ENCODE measurements around the gene RNF115. TPM values are rescaled to one million over a fixed set of nuclear protein-coding genes. Genes with fewer than 3 reads are reported as not detected.
"Not testable (repeated sequence)": the region's sequence is repeated elsewhere in the genome, so short reads cannot be mapped to it uniquely, and the experiment has no call there.

RNF115 gene
- total RNA-seq, 6 donors from 2014 or later = 10.7 to 32.0 (median 19.0) TPM

GRCh38 chr1:145827966-145828365 is 4.1 kb upstream of the RNF115 start:
- ATAC-seq (ENCODE audit: low FRiP score in 2 of 2) = no peak
- no peak for DNase-seq
- Histone ChIP-seq H3K27me3 (no peaks in the 10 kb centered on the region), H3K9me3 (no peaks in the 10 kb centered on the region), H3K36me3 (peaks cover 24 to 74% (median 59%) of the 10 kb centered on the region in 4 donors), H3K27ac (no peak overlapping the region), H3K4me1 (peaks cover 8 to 14% (median 12%) of the 10 kb centered on the region in 4 donors), H3K4me3 (no peak overlapping the region)
- no peak for TF ChIP-seq POLR2AphosphoS5 (IDR thresholded peaks at IDR 0.05)
- TF ChIP-seq EP300 (IDR thresholded peaks at IDR 0.05) = no peak
- TF ChIP-seq POLR2A (IDR thresholded peaks at IDR 0.05) = no peak
- TF ChIP-seq CTCF (IDR thresholded peaks at IDR 0.05) = no peak

GRCh38 chr1:145826030-145826429 is 2.1 kb upstream of the RNF115 start:
- TF ChIP-seq EP300 (IDR thresholded peaks at IDR 0.05) (no peak), POLR2AphosphoS5 (IDR thresholded peaks at IDR 0.05) (no peak), POLR2A (IDR thresholded peaks at IDR 0.05) (no peak), CTCF (IDR thresholded peaks at IDR 0.05) (no peak)
- Histone ChIP-seq H3K27me3 (no peaks in the 10 kb centered on the region), H3K27ac (no peak overlapping the region), H3K9me3 (no peaks in the 10 kb centered on the region), H3K4me1 (peaks cover 8 to 14% (median 12%) of the 10 kb centered on the region in 4 donors), H3K36me3 (peaks cover 24 to 55% (median 42%) of the 10 kb centered on the region in 4 donors), H3K4me3 (no peak overlapping the region)
- DNase-seq = no peak
- 76 to 92% methylated on average over 2 of the region's 2 CpGs for WGBS, 2 donors
- no peak for ATAC-seq (ENCODE audit: low FRiP score in 2 of 2)

GRCh38 chr1:145824499-145824842 is 576 bp upstream of the RNF115 start:
- peaks cover 19 to 39% (median 26%) of the 10 kb centered on the region in 4 donors for H3K36me3 ChIP-seq
- DNase-seq = no peak
- TF ChIP-seq POLR2AphosphoS5 (IDR thresholded peaks at IDR 0.05) (no peak), EP300 (IDR thresholded peaks at IDR 0.05) (no peak), POLR2A (IDR thresholded peaks at IDR 0.05) (no peak), CTCF (IDR thresholded peaks at IDR 0.05) (no peak)
- H3K27ac ChIP-seq = peak overlapping the region; percentile 90 to 98 (median 96)
- 0% methylated on average over 7 of the region's 7 CpGs for WGBS, 2 donors
- H3K27me3 ChIP-seq = no peaks in the 10 kb centered on the region
- no peak for ATAC-seq (ENCODE audit: low FRiP score in 2 of 2)
- H3K4me3 ChIP-seq = peak overlapping the region; percentile 58 to 90 (median 80)
- peaks cover 8 to 14% (median 12%) of the 10 kb centered on the region in 4 donors for H3K4me1 ChIP-seq
- no peaks in the 10 kb centered on the region for H3K9me3 ChIP-seq

GRCh38 chr1:145822779-145823331 is 1.0 kb downstream of the RNF115 start:
- no CpG with 5 or more reads among the region's 16 CpGs for WGBS, 2 donors
- not testable (repeated sequence) for H3K9me3 ChIP-seq, H3K27me3 ChIP-seq, DNase-seq
- peak in 1 of 2 donors; percentile 5 for ATAC-seq (ENCODE audit: low FRiP score in 2 of 2)
- H3K4me3 ChIP-seq = peak overlapping the region in 2 of 4 donors; percentile 32 to 76
- peak overlapping the region in 1 of 4 donors; percentile 51 for H3K27ac ChIP-seq
- H3K36me3 ChIP-seq = peaks cover 7 to 23% (median 13%) of the 10 kb centered on the region in 4 donors
- H3K4me1 ChIP-seq = peaks cover 8 to 14% (median 12%) of the 10 kb centered on the region in 4 donors

GRCh38 chr1:145818095-145818494 is 5.8 kb downstream of the RNF115 start:
- H3K27me3 ChIP-seq; H3K4me3 ChIP-seq; H3K9me3 ChIP-seq; H3K27ac ChIP-seq; H3K36me3 ChIP-seq; DNase-seq; H3K4me1 ChIP-seq; ATAC-seq (ENCODE audit: low FRiP score in 2 of 2): not testable (repeated sequence)
- WGBS, 2 donors = 45 to 69% methylated on average over 2 of the region's 6 CpGs

- DNase-seq; H3K36me3 ChIP-seq; H3K4me1 ChIP-seq; H3K9me3 ChIP-seq; H3K27ac ChIP-seq; ATAC-seq (ENCODE audit: low FRiP score in 2 of 2); H3K4me3 ChIP-seq; H3K27me3 ChIP-seq: not testable (repeated sequence)
- WGBS, 2 donors = 65 to 82% methylated on average over 5 to 6 of the region's 6 CpGs
These were observed 10.7 kb downstream of the RNF115 start for GRCh38 chr1:145812977-145813810.
